ENCODE data around the gene PSMD4. TPM values are rescaled to one million over a fixed set of nuclear protein-coding genes. Genes with fewer than 3 reads are reported as not detected.

Gene PSMD4
- total RNA-seq, result 188 and 200 TPM in 2 replicates

DNA sequence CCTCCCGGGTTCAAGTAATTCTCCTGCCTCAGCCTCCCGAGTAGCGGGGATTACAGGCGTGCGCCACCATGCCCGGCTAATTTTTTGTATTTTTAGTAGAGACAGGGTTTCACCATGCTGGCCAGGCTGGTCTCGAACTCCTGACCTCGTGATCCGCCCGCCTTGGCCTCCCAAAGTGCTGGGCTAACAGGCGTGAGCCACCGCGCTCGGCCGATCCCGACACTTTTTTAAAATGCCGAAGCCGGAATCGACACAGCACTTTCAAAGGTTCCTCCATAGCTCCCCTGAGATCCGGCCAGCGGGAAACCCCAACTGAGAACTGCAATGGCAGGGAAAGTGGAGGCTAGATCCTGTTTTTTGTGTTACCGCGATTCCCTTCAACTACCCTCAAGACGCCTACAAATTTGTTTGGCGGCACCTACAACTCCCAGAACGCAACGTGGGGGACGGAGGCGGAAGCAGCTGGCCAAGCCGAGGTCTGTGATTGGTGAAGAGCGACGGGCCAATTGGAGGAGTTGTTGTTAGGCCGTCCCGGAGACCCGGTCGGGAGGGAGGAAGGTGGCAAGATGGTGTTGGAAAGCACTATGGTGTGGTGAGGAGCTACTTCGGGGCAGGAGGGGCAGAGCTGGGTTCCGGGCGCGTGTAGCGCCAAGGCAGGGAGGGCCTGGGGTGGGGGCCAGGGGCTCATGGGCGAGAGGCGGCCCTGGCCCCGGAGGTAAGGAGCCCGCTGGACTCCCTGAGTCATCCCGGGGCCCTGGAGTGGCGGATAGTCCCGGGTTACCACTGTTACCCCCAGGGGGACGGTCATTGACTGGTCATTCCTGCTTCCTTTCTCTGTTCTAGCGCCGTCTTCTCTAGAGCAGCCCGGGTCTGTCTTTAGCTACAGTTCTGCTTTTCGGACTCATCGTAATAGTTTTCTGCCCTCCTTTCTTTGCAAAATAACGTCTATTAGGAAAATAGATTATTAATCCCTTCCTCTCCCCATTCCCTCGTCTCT is at the start of gene PSMD4:
Gene PSMD4 (plus strand): TSS at position 518 of the 997 bp plus-strand sequence. CDS start 49 bp downstream, at position 567.

DNA sequence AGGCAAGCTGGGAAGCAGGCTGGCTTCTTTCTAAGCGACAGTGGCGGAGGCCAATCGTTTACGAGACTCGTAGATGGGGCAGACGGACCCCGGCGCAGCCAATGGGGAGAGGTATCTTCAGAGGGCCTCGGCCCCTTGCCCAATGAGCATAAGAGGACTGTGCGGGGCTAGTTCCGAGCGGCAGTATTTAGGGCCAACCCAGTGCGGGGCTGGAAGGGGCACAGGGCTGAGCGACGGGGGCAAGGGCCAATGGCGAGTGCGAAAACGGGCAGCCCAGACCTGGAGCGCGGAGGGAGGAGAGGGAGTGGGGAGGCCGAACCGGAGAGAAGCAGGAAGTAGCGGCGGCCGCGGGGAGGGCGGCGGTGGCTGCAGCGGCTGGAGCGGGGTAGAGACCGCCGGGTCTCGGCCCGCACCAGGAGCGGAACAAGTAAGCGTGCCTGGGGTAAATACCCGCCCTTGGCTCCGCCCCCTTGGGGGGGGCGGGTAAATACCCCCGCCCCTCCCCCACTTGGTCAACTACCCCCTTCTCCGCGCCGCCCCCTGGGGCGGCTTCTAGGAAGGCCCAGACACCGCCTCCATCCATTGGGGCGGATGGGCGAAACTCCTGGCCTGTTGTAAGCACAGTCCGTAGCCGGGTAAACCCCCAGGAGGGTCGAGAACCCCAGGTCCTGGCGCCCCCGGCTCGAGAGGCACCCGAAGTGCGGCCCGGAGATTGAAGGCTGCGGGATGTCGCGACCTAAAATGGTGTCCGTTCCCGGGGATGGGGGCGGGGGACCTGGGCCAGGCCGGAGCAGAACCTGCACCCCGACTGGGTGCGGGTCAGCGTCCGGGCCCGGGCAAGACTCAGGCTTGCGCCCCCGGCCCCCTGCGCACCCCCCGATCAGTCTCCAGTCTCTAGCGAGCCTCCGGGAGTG is 27.7 kb downstream of the PSMD4 start, which contains the start of gene ZNF687:
Gene ZNF687 (plus strand): TSS at position 331 of the 914 bp plus-strand sequence. CDS start 3,993 bp downstream, outside the sequence.

Other genes starting within 250 kb of the PSMD4 start
- gene MINDY1, start 247.8 kb upstream of the PSMD4 start, total RNA-seq, result 7.1 and 9.6 TPM in 2 replicates
- gene PRUNE1, start 246.3 kb upstream of the PSMD4 start, total RNA-seq, result 4.7 and 6.3 TPM in 2 replicates
- gene BNIPL, start 218.1 kb upstream of the PSMD4 start, total RNA-seq, result not detected in 2 replicates
- 2.5 and 3.9 TPM in 2 replicates for gene C1orf56, start 207.0 kb upstream of the PSMD4 start, total RNA-seq
- 49.9 and 51.4 TPM in 2 replicates for gene CDC42SE1, start 195.1 kb upstream of the PSMD4 start, total RNA-seq
- 5.5 and 6.6 TPM in 2 replicates for gene MLLT11, start 194.3 kb upstream of the PSMD4 start, total RNA-seq
- 6.3 and 6.4 TPM in 2 replicates for gene GABPB2, start 184.0 kb upstream of the PSMD4 start, total RNA-seq
- 9.9 and 15.7 TPM in 2 replicates for gene SEMA6C, start 108.1 kb upstream of the PSMD4 start, total RNA-seq
- 1.1 and 1.2 TPM in 2 replicates for gene TNFAIP8L2, start 98.1 kb upstream of the PSMD4 start, total RNA-seq
- 3.3 and 3.6 TPM in 2 replicates for gene LYSMD1, start 88.8 kb upstream of the PSMD4 start, total RNA-seq
- 29.9 and 33.4 TPM in 2 replicates for gene SCNM1, start 88.6 kb upstream of the PSMD4 start, total RNA-seq
- 0.67 and 0.79 TPM in 2 replicates for gene TMOD4, start 78.8 kb upstream of the PSMD4 start, total RNA-seq
- 51.5 and 63.7 TPM in 2 replicates for gene VPS72, start 64.5 kb upstream of the PSMD4 start, total RNA-seq
- gene PIP5K1A, start 56.2 kb upstream of the PSMD4 start, total RNA-seq, result 37.2 and 37.5 TPM in 2 replicates
- 14.9 and 16.9 TPM in 2 replicates for gene ZNF687, start 27.6 kb downstream of the PSMD4 start, total RNA-seq
- gene PI4KB, start 72.7 kb downstream of the PSMD4 start, total RNA-seq, result 58.5 and 70.2 TPM in 2 replicates
- 35.1 and 41.6 TPM in 2 replicates for gene RFX5, start 92.5 kb downstream of the PSMD4 start, total RNA-seq
- gene SELENBP1, start 118.0 kb downstream of the PSMD4 start, total RNA-seq, result 1.9 and 3.4 TPM in 2 replicates
- 409 and 419 TPM in 2 replicates for gene PSMB4, start 144.8 kb downstream of the PSMD4 start, total RNA-seq
- gene POGZ, start 204.8 kb downstream of the PSMD4 start, total RNA-seq, result 12.8 and 13.7 TPM in 2 replicates

Data from mammary microvascular endothelial cell (primary cell).